Cortex of kidney (tissue), 1 donor: ENCODE results near the gene CUTC.
"Not testable (repeated sequence)": the region's sequence is repeated elsewhere in the genome, so short reads cannot be mapped to it uniquely, and the experiment has no call there.

Experiments used
- DNase-seq: peaks from one replicate; lab custom pipeline; 2025; lab: John Stamatoyannopoulos, UW

The CUTC gene

DNA sequence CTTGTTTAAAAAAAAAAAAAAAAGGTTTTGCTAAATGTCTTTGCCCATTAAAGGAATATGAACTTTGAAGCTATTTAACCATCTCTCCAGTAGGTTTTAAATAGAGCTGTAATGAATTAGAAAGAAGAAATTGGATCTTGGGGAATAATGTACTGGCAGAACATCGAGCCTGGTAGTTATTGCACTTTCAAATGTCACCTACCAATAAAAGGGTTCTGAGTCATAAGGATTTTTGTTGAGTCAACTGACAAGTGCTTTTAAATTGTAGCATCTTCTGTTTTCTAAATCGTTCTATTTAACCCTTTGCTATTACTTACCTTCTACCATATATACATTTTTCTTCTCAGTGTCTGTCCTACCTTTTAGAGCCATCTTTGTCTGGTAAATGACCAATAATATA lies 10.7 kb downstream of the CUTC start:
- DNase-seq, result no peak

DNA sequence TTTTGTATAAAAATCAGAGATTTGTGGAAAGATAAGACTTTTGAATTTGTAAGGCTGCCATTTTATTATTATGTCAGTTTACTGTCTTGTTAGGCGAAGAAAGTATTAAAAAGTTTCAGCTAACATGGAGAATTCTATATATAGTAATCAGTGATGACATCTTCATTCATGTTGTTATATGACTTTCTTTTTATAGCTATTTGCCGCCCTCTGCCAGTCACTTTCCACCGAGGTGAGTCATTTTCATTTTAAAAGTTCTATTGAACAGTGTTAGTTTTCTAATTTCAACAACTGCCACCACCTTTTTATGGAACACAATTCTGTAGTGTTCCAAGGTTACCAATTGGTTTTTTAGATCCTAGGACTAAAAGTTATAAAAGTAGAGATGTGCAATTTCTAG lies 11.8 kb downstream of the CUTC start:
- no peak for DNase-seq

DNA sequence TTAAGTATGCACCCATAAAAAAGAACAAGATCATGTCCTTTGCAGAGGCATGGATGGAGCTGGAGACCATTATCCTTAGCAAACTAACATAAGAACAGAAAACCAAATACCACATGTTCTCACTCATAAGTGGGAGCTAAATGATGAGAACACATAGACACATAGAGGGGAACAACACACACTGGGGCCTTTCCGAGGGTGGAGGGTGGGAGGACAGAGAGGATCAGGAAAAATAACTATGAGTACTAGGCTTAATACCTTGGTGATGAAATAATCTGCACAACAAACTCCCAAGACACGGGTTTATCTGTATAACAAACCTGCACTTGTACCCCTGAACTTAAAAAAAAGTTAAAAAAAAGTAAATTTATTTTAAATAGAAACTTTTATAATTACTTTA lies 14.1 kb downstream of the CUTC start:
- not testable (repeated sequence) for DNase-seq

DNA sequence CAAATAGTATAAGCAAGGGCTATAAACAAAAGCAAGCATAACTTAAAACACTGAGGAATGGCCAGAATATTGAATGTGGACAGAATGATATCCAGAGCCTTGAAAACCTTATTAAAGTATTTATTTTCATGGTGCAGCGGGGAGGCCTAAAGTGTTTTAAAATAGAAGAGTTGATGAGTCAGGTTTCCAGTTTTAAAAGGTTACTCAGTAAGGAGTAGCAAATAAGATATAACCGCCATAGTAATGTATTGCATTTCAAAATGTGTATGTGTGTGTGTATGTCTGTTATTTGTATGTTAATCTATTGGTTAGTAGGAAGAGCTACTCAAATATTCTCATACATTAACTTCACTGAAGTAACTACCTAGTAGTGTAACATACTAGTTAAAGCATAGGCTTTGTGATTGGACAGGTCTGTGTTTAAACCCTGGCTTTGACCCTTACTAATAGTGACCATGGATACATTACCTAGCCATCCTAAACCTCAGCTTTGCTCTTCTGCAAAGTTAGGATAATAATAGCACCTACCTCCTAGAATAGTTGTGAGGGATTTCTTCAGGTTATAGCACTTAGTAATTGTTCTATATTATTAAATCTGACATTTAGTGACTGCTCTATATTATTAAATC lies 16.9 kb downstream of the CUTC start:
- DNase-seq, result no peak

DNA sequence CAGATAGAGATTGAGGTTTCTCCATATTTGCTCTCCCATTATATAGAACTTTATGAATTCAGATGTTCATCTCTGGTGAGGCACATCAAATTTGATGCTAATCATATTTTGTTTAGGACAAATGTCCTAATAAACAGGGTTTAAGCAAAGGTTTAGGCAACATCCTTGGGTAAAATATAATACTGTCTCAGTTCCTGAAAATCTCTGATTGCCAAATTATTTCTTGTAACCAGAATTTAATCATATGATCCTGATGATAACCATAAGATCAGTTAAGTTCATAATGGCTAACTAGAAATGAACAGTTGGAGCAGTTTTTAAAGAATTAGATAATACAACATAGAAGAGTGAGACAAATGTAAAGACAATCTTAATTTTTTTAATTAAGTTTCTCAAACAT lies 18.6 kb downstream of the CUTC start:
- no peak for DNase-seq

DNA sequence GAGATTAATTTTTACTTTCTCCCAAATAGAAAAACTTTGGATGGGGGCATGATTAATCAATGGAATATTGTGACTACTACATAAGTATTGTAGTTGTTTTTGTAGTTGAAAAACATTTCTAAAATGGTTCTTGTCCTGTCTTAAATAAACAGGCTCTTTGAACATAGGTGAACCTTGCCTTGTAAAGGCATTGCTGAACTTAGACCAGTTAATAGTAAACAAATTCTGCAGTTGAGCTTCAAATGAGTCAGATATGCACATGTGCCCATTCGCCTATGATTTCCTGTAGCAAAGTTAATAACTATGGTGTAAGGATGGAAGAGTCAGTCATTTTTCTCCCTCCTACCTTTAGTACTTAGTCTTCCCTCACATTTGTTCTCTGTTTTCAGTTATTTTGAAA lies 22.6 kb downstream of the CUTC start:
- no peak for DNase-seq

DNA sequence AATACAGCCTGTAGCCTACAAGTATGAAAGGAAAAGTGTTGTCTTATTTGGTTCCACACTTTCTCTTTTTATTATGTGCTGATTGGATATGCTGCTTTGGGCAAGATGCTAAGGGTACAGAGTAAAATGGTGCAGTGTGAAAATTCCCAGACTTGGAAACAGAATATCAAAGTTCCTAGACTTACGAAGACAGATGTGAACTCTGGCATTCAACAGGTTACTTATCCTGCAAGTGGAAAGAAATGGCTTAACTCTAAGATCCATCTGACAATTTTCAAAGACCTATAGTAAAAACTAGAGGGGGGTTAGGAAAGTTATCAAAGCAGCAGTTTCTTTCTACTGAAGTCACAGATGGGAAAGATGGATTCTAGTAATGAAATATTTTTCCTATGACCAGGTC lies 24.1 kb downstream of the CUTC start:
- DNase-seq, result no peak

DNA sequence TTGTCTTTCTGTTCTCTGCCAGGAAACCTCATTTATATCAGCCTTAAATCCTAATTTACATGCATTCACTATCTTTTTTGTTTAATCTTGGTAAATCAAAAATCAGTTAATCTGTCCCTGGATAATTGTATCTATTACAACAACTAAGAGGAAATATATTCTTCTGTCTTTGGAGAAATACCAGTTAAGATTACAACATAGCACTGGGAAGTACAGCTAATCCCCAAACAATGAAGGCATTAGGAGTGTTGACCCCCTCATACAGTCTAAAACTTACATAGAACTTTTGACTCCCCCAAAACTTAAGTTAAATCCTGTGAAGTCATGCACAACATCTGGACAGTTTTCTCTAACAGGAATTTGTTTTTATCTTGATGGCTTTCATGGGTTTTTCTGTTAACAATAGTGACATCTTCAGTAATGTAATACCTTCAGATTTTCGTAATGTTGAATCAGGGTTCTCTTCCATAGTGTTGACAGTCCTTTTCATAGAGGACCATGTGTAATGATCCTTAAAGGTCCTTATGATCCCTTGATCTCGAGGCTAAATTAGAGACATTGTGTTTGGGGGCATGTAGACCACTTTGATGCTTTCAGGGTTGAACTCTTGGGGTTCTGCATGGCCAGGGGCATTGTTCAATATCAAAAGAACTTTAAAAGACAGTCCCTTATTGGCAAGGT lies 26.3 kb downstream of the CUTC start:
- no peak for DNase-seq

DNA sequence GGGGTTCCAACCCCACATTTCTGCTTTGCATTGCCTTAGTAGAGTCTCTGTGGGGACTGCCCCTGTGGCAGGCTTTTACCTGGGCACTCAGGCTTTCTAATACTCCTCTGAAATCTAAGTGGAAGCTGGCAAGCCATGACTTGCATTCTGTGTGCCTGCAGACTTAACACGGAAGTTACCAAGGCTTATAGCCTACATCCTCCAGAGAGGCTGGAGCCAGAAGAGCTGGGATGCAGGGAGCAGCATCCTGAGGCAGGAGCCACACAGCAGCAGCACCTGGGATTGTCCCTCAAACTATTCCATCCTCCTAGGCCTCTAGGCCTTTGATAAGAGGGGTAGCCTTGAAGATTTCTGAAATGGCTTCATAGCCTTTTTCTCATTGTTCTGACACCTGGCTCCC lies 28.3 kb downstream of the CUTC start:
- DNase-seq, result no peak

DNA sequence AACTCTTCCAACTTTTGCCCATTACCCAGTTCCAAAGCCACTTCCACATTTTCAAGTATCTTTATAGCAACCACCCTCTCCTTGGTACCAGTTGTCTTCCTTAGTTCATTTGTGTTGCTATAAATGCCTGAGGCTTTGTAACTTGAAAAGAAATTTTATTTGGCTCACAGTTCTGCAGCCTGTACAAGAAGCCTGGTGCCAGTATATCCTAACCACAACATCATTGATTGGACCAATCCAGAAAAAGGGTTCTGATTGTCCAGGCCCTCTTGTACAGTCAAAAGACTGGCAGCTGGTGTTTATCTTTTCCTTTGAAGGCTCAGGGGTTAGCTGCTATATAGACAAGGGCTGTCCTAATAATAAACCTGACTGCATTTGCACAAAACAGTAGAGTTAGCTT lies 29.3 kb downstream of the CUTC start:
- DNase-seq, result no peak

DNA sequence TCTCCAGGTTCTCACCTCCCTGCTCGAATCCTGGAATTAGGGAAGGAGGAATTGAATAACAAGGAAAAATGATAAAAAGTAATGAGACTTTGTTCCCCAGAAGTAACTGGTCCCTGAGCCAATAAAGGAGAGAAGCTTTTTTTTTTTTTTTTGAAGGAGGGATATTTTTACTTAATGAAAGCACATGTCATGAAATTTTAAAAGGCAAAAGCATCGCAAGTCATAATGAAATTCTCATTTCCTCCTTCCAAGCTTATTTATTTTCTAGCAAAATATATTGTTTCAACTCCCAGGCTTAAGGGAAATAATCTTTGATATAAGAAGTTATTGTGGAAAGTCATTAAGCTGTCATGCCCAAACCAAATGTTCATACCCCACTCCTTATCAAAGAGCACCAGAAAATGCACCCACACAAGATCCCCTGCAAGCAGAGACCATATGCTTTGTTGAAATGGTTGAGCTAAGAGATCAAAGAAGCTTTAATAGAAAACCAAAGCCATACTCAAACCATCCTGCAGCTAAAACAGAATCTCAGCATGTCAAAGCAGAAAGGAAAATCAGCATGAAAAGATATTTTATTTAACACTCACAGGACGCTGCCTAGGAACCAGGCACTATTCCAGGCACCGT lies 33.8 kb downstream of the CUTC start:
- DNase-seq, result no peak

DNA sequence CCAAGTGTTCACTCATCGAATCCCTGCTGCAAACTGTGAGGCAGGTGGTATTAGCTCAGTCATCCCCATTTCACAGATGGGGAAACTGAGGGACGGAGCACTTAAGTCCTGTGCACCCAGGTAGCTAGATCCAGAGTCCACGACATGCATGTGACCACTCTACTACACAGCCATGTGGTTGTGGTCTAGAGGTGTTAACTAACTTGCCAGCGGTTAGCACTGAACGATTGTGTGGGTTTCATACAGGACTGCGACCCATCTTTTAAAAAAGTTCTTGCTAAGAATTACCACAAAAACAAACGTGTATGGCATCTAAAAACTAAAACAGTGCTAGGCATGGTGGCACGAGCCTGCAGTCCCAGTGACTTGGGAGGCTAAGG lies 34.3 kb downstream of the CUTC start:
- no peak for DNase-seq

DNA sequence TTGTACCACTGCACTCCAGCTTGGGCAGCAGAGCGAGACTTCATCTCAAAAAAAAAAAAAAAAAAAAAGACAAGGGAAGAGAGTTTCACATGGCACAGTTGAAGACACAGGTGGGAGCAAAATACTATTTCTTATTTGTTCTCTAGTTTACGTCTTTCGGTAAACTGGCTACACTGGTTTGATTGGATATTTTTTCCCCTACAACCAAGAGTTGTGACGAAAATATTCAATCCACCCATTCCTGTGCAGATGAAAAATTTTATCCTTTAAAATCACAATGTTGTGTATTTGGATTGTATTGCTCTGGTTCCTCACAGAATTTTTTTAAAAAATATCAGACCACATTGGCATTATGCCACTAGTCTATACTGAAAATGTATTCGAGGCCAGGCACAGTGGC lies 35.9 kb downstream of the CUTC start:
- no peak for DNase-seq

DNA sequence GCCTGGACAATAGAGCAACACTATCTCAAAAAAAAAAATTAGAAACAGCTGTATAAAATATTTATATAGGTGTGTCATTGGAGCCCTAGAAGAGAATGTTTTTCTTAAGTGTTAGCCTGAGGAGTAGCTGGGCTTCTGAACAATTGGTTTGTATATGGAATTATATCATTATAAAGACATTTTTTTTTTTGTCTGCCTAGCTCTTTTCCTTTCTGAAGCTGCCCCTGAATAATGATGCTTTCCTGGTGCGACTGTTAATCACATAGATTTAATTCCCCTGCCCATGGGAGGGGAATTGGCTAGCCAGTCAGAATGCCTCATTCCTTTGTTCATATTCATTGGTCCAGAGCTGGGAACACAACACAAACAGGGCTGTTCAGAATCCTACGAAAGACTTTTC lies 36.5 kb downstream of the CUTC start:
- no peak for DNase-seq

DNA sequence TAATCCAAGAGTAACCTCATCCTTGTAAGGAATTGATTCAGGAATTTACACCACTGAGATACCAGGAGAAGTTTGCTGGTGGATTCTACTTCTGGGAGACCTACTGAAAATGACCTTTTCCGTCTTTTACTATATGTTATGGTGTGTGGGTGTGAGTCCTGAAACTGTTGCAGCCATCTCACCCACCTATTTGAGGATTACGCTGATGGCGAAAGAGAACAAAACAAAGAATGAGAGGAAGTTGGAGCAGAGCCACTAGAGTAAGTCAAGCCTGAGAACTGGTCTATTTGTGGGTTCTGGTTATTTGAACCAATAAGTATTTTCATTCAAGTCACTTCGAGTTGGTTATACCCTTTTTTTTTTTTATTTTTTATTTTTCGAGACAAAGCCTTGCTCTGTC lies 37.7 kb downstream of the CUTC start:
- DNase-seq, result no peak

DNA sequence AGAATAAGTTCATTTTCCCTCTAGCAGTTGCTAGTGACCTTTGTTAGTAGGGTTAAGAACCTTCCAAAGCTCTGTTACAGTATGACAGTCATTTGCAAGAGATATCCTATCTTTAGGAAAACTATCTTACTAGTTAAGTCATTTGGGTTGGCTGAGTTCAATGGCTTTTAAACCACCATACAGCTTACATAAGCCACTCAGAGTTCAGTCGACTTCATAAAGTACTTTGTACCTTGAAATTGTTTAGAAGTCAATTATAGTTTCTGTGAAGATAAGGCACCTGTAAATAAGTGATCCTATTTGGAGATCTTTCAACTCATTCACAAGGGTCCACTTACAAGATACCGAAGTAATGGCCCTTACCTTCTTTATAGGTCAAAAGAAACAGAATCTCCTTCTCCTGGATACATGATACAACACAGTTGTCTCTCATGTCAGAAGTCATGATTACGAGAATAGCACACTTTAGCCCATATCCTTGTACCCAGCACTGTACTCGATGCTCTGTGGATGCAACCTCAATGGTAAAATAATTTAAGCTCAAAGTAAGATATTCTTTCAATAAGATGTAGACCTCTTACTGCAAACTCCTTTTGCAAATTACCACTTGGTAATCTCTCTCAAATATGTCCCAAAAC lies 38.5 kb downstream of the CUTC start:
- DNase-seq, result no peak

DNA sequence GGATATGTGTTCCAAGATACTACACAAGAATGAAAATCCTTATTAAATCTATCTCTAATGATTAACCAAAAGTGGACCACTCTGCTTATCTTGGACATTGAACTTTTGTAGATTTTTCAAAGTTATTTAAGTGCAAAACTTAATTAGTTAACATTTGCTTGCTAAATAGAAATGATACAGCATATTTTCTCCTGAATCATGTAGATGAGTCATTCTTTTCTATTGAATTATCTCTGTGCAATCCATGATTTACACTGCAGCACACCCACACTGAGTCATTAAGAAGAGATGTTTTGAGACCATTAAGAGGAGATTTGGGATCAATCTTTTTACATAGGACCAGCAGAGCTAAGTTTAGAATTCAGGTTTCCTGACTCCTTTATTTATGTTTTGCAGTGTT lies 43.8 kb downstream of the CUTC start:
- no peak for DNase-seq

DNA sequence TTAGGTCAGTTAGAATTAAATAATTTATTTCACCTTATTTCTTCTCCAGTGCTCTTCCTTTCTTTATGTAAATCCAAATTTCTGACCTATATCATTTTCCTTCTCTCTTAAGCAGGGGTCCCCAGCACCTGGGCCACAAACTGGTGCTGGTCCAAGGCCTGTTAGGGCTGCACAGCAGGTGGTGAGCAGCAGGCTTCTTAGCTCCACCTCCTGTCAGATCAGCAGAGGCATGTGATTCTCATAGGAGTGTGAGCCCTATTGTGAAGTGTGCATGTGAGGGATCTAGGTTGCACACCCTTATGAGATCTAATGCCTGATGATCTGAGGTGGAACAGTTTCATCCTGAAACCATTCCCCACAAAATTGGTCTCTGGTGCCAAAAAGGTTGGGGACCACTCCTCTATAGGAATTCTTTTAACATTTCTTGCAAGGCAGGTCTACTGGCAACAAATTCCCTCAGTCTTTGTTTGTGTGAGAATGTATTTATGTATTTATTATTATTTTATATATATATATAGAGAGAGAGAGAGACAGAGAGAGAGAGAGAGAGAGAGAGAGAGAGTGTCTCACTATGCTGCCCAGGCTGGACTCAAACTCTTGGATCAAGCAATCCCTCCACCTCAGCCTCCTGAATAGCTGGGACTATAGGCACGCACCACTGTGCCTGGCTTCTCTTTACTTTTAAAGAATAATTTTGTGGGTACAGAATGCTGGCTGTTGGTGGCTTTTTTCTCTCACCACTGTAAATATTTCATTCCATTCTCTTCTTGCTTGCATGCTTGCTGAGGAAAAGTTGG lies 46.1 kb downstream of the CUTC start:
- no peak for DNase-seq

DNA sequence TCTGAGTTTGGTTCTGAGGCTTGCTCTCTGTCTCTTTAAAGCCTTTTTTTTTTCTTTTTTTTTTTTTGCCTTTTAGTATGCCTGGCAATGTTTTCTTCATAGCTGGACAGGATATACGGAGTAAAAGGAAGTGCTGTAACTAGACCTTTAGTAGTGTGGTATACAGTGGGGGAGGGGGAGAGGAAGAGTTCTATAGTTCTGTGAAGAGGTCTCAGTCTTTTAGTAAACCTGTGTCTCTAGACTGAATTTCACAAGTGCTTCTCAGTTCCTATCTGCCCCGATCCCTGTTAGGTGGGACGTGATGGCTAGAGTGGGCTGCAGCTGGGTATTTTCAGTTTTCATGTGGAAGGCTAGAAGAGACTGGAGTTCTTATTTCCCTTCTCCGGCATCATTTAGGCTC lies 47.3 kb downstream of the CUTC start:
- no peak for DNase-seq

DNA sequence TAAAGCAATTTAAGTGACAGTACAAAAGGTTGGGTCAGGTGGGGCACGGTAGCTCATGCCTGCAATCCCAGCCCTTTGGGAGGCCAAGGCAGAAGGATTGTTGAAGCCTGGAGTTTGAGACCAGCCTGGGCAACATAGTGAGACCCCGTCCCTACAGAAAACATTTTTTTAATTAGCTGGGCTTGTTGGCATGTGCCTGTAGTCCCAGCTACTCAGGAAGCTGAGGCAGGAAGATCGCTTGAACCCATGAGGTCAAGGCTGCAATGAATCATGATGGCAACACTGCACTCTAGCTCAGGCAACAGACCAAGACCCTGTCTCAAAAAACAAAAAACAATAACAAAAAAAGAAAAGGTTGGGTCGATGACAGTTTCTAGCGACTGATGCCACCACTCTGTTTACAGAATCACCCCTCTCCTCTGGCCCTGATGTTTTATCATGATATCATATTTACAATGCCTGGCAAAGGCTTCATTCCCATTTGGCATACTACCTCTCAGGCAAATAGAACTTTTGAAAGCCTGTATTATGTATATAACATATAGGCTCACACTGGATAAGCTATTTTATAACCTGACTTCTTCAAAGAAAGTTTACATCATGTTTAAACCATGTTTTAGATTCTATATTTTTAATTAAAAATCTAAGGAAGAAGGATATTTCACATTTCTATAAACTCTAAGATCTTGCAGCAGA lies 49.8 kb downstream of the CUTC start:
- DNase-seq, result no peak

DNA sequence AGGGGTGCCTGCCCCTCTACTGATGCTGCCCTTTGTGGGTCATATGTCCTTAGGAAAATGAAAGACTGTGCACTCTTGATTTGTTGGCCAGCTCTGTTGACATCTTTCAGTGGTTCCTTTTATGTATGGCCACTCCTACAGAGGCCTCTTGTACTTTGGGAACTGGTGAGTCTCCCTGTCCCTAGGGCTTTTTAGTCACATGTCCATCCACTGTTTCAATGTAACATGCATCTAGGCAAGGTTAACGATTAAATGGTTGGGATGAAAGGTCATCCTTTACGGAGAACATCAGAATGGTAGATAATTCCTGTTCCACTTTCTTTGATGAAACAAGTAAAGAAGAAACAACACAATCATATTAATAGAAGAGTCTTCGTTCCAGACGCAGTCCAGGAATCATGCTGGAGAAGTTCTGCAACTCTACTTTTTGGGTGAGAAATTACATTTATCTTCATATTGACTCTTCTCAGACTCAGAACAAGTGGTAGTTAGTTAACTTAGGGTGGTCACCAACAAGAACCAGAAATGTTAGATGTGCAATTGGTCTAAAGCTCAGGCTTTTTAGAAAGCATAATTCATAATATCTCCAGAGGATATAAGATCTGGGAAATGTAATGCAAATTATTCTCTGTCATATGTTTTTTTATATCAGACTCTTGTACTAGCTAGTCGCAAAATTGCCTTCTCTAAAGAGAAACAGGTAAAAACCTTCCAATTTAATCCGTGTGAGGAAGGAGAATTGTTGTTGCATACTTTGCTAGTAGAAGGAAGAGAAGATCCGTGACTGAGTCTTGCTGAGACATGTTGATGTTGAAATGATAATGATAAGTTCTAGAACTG lies 50.6 kb downstream of the CUTC start, which contains the start of gene ABCC2:
ABCC2 (plus strand) TSS at position 194 of the 840 bp plus-strand sequence; CDS start at position 399, 205 bp downstream.
- no peak for DNase-seq
